HFFc6 (cell line): ENCODE results near the gene DDHD1. TPM values are rescaled to one million over a fixed set of nuclear protein-coding genes. Genes with fewer than 3 reads are reported as not detected.
"Not testable (repeated sequence)": the region's sequence is repeated elsewhere in the genome, so short reads cannot be mapped to it uniquely, and the experiment has no call there.

Experiments
- DNase-seq: peaks from one replicate; pipeline ENCODE4 v3.0.0-alpha.2; 2018
- H3K27ac Mint-ChIP-seq: 2 replicates; pipeline ENCODE4 v1.8.0; 2020; ENCODE audit warnings: mild to moderate bottlenecking, mixed read lengths
- H3K27me3 Mint-ChIP-seq: 2 replicates; pipeline ENCODE4 v1.8.0; 2021; ENCODE audit warnings: mild to moderate bottlenecking, moderate library complexity, mixed read lengths; ENCODE audit not compliant: insufficient read depth
- H3K36me3 Mint-ChIP-seq: 2 replicates; pipeline ENCODE4 v1.8.0; 2021; ENCODE audit warnings: low read depth, mixed read lengths
- H3K4me1 Mint-ChIP-seq: 2 replicates; pipeline ENCODE4 v1.8.0; 2020; ENCODE audit warnings: low read depth, mixed read lengths
- H3K4me3 Mint-ChIP-seq: 2 replicates; pipeline ENCODE4 v1.8.0; 2020; ENCODE audit warnings: mild to moderate bottlenecking, moderate library complexity, mixed read lengths
- H3K9me3 Mint-ChIP-seq: 2 replicates; pipeline ENCODE4 v1.8.0; 2020; ENCODE audit warnings: mild to moderate bottlenecking, mixed read lengths
- total RNA-seq, 6 experiments: library from RNA; stranded (reverse); fragmentation: NEBNext Ultra II Directional; extraction: Animal tissue kit (Norgen Biotek cat#: 25700); gene quantifications; 2 replicates in 1 of 6; 3 replicates in 5 of 6; pipeline ENCODE4 v1.2.3, GENCODE V29; 2021
- TF ChIP-seq, protein P1 (sequence below): fragments of 200-600 bp; sonication (generic); IDR thresholded peaks from 2 replicates; pipeline ENCODE4 v1.5.0; 2021; ENCODE audit warnings: antibody characterized with exemption, mild to moderate bottlenecking

Gene DDHD1
- total RNA-seq, 6 experiments from 2014 or later: 9.1 to 10.7 (median 9.7) TPM

DNA sequence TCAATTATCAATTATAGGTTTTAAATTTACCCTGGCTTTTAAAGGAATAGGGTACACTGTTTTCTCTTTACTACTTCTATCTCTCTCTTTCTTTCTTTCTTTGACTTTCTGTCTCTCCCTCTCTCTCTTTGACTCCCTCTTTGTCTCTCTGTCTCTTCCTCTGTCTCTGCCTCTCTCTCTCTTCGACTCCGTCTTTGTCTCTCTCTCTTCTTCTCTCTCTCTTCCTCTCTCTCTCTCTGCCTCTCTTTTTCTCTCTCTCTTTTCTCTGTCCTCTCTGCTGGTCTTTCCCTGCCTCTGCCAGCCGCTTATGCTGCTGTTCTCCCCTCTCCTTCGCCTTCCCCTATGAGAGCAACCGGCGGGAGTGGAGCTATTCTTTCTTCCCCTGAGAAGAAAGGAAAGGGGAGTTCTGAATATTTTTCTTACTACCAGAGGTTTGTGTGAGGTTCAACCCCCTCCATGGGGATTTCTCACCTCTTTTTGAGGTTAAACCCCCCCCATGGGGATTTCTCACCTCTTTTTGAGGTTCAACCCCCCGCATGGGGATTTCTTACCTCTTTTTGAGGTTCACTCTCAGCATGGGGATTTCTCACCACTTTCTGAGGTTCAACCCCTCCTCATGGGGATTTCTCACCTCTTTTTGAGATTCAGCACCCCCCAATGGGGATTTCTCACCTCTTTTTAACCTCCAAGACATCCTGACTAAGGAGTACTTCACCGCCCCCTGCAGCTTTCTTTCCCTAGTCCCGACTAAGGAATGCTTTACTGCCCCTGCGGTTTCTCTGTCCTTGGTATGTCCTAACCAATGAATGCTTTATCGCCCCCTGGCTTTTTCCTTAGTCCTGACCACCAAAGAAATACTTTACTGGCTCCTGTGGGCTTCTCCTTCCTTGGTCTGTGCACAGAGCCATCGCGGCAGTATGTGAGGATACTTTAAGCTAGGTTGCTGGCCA lies 27.4 kb upstream of the DDHD1 start:
- Mint-ChIP-seq H3K4me1 (peaks cover 6% of the 10 kb centered on the region; the same call in 1 of the 2 replicates), H3K9me3 (no peaks in the 10 kb centered on the region), H3K4me3 (no peak overlapping the region), H3K27ac (no peak overlapping the region), H3K36me3 (no peaks in the 10 kb centered on the region), H3K27me3 (peaks cover 18% of the 10 kb centered on the region)
- no peak for DNase-seq
- TF ChIP-seq, protein P1, sequence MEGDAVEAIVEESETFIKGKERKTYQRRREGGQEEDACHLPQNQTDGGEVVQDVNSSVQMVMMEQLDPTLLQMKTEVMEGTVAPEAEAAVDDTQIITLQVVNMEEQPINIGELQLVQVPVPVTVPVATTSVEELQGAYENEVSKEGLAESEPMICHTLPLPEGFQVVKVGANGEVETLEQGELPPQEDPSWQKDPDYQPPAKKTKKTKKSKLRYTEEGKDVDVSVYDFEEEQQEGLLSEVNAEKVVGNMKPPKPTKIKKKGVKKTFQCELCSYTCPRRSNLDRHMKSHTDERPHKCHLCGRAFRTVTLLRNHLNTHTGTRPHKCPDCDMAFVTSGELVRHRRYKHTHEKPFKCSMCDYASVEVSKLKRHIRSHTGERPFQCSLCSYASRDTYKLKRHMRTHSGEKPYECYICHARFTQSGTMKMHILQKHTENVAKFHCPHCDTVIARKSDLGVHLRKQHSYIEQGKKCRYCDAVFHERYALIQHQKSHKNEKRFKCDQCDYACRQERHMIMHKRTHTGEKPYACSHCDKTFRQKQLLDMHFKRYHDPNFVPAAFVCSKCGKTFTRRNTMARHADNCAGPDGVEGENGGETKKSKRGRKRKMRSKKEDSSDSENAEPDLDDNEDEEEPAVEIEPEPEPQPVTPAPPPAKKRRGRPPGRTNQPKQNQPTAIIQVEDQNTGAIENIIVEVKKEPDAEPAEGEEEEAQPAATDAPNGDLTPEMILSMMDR: peak; percentile 43

DNA sequence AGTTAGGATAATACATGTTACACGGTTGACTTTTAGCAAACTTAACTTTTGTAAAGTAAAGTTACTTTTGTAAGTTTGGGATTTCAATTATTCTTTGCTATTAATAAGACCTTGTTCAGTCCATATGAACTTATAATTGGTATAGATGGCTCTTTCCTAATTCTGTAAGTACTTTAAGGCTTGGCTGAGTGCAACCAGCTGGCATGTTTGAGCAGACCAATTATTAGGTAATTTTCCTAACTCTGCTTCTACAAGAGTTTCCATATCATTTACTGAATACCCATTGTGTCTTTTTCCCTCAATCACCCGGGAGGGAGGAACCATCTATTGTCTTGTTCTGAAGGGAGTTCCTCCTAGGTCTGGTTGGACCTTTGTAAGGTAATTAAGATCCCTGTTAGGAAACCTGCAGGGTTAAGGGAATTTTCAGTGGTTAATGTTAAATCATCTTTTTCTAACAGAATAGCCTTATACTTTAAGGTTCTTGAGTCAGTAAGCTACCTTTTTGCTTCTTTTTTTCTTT lies 26.4 kb upstream of the DDHD1 start:
- H3K9me3 Mint-ChIP-seq, DNase-seq: not testable (repeated sequence)
- peaks cover 18% of the 10 kb centered on the region for H3K27me3 Mint-ChIP-seq

DNA sequence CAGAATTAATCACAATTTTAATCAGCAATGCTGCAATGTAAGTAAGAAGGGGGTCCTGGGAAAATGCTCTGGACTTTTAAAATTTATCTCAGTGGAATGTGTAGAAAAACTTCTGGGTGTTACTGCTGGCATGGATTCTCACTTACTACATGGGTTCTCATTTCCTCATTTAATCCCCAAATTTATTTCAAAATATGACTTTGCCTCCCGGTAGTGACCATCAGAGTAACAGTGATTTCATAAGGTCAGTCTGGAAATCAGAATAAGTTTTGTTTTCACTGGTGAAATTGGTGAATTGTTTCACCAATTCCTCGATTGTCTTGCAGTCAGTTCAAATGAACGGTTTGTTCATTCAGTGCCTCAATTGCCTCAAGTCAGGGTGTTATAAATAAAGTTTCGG lies 22.3 kb upstream of the DDHD1 start:
- no peaks in the 10 kb centered on the region for H3K36me3 Mint-ChIP-seq
- peaks cover 12% of the 10 kb centered on the region for H3K27me3 Mint-ChIP-seq
- H3K9me3 Mint-ChIP-seq: no peaks in the 10 kb centered on the region
- no peak for DNase-seq
- H3K4me1 Mint-ChIP-seq: no peaks in the 10 kb centered on the region
- TF ChIP-seq, protein P1: no peak
- no peak overlapping the region for H3K27ac Mint-ChIP-seq
- H3K4me3 Mint-ChIP-seq: no peak overlapping the region

More for the DNA sequence above, 26.4 kb upstream of the DDHD1 start:
- H3K27ac Mint-ChIP-seq, H3K36me3 Mint-ChIP-seq, H3K4me3 Mint-ChIP-seq, H3K4me1 Mint-ChIP-seq: not testable (repeated sequence)

DNA sequence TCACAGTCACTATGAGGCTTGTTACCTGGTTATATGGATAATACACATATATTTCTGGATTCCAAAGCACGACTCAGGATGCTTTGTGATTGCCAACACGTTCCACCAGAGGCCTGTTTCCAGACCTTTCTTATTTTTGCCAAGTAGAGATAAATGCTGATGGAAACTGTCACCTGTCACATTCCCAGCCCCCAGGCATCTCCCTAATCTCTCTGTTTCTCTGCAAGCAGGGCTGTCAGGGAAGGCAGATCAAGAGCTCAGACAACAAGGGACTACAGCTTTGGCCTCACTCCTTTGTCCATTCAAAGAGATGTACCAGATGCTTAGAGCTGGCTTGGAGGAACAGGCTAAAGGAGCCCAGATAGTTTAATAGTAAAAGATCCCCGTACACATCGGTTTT lies 21.8 kb upstream of the DDHD1 start:
- DNase-seq: no peak
- peaks cover 9% of the 10 kb centered on the region for H3K27me3 Mint-ChIP-seq
- no peak overlapping the region for H3K27ac Mint-ChIP-seq
- no peak overlapping the region for H3K4me3 Mint-ChIP-seq
- H3K4me1 Mint-ChIP-seq: no peaks in the 10 kb centered on the region
- H3K9me3 Mint-ChIP-seq: no peaks in the 10 kb centered on the region
- TF ChIP-seq, protein P1: no peak
- H3K36me3 Mint-ChIP-seq: no peaks in the 10 kb centered on the region

DNA sequence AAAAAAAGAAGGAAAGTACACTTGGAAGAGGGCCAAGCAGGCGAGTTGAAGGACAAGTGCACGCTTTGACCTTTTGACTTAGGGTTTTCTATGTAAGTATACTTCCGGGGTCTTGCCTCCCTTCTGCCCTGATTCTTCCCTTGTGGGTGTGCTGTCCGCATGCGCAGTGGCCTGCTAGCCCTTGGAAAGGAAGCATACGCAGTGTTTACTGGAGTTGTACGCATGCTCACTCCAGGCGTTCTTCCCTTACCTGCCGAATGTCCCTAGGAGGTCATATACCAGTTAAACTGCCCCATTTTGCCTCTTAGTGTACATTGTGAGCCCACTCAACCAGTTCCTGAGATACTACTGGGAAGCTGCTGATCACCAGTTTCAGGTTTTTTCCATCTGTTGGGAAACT lies 15.7 kb upstream of the DDHD1 start:
- Mint-ChIP-seq H3K9me3 (no peaks in the 10 kb centered on the region), H3K27ac (no peak overlapping the region), H3K27me3 (peaks cover 5% of the 10 kb centered on the region), H3K4me1 (peaks cover 7% of the 10 kb centered on the region), H3K36me3 (no peaks in the 10 kb centered on the region), H3K4me3 (no peak overlapping the region)
- TF ChIP-seq, protein P1: no peak
- DNase-seq: no peak
